SK-N-SH (cell line): ENCODE measurements around the gene MAD2L1. TPM values are rescaled to one million over a fixed set of nuclear protein-coding genes. Genes with fewer than 3 reads are reported as not detected.

Experiments used
- CTCF ChIA-PET: fragments of 300-600, 350-600 bp; formaldehyde crosslinking; extraction: SDS; loops from one replicate; lab custom pipeline; 2021; lab: Yijun Ruan, JAX
- POLR2A ChIA-PET: fragments of 350-600 bp; sonication (Branson Sonifier 250); formaldehyde crosslinking; extraction: SDS; loops from one replicate; lab custom pipeline; 2020; ENCODE audit warnings: antibody characterized with exemption, inconsistent platforms; lab: Yijun Ruan, JAX
- DNase-seq: peaks from one replicate; pipeline ENCODE4 v3.0.0; 2012
- H2AFZ ChIP-seq: fragments of 200-600 bp; sonication (generic); 2 replicates; pipeline ENCODE4 v1.8.1; 2016; ENCODE audit warnings: antibody characterized with exemption, mild to moderate bottlenecking, low read depth
- H3F3A ChIP-seq: fragments of 200-600 bp; sonication (generic); replicated peaks from 2 replicates; pipeline ENCODE3; 2016; ENCODE audit warnings: antibody characterized with exemption, mild to moderate bottlenecking; ENCODE audit not compliant: insufficient read depth
- H3K27ac ChIP-seq, 2 experiments: fragments of 200-500 bp in 1 of 2; fragments of 200-600 bp in 1 of 2; sonication (Bioruptor generic) in 1 of 2; sonication (generic), shearing (Covaris generic) in 1 of 2; 2 replicates each; pipeline versions ENCODE4 v1.5.1 to v1.6.1; 2014 to 2016; ENCODE audit warnings: low read depth in 2 of 2, inconsistent platforms in 1 of 2, low read length in 1 of 2, mild to moderate bottlenecking in 1 of 2, mixed read lengths in 1 of 2
- H3K27me3 ChIP-seq: fragments of 200-600 bp; sonication (generic), shearing (Covaris generic); 2 replicates; pipeline ENCODE4 v1.6.1; 2016; ENCODE audit warnings: mixed run types; ENCODE audit not compliant: insufficient read depth
- H3K36me3 ChIP-seq, 2 experiments: fragments of 200-500 bp in 1 of 2; fragments of 200-600 bp in 1 of 2; sonication (Bioruptor generic) in 1 of 2; sonication (generic) in 1 of 2; replicated peaks in 1 of 2; 2 replicates each; pipeline versions ENCODE3 to v1.5.1; 2014 to 2016; ENCODE audit warnings: low read length in 1 of 2, mild to moderate bottlenecking in 1 of 2; ENCODE audit not compliant: insufficient read depth in 2 of 2, control insufficient read depth in 1 of 2
- H3K4me1 ChIP-seq, 2 experiments: fragments of 200-500 bp in 1 of 2; fragments of 200-600 bp in 1 of 2; sonication (Bioruptor generic) in 1 of 2; sonication (generic), shearing (Covaris generic) in 1 of 2; 2 replicates each; pipeline versions ENCODE4 v1.5.1 to v1.6.1; 2014 to 2016; ENCODE audit warnings: low read depth in 1 of 2, low read length in 1 of 2, mixed run types in 1 of 2; ENCODE audit not compliant: insufficient read depth in 2 of 2, control insufficient read depth in 1 of 2
- H3K4me2 ChIP-seq: fragments of 200-600 bp; sonication (generic), shearing (Covaris generic); 2 replicates; pipeline ENCODE4 v1.6.1; 2017; ENCODE audit warnings: mixed run types
- H3K4me3 ChIP-seq, 2 experiments: fragments of 200-500 bp in 1 of 2; fragments of 200-600 bp in 1 of 2; sonication (Bioruptor generic) in 1 of 2; sonication (generic), shearing (Covaris generic) in 1 of 2; 2 replicates each; pipeline versions ENCODE4 v1.5.1 to v1.8.1; 2014 to 2016; ENCODE audit warnings: low read depth in 2 of 2, inconsistent platforms in 1 of 2, low read length in 1 of 2, mild to moderate bottlenecking in 1 of 2, mixed read lengths in 1 of 2, moderate library complexity in 1 of 2
- H3K79me2 ChIP-seq: fragments of 200-600 bp; sonication (generic); 2 replicates; pipeline ENCODE4 v1.8.1; 2017; ENCODE audit warnings: mild to moderate bottlenecking; ENCODE audit not compliant: insufficient read depth
- H3K9ac ChIP-seq: fragments of 200-600 bp; sonication (generic); 2 replicates; pipeline ENCODE4 v1.6.1; 2017; ENCODE audit warnings: mixed run types
- H3K9me2 ChIP-seq: fragments of 200-600 bp; sonication (generic); 2 replicates; pipeline ENCODE4 v1.6.1; 2017; ENCODE audit warnings: mixed run types
- H3K9me3 ChIP-seq: fragments of 200-600 bp; sonication (generic); 2 replicates; pipeline ENCODE4 v1.6.1; 2017; ENCODE audit warnings: mixed run types, mild to moderate bottlenecking, moderate library complexity
- H4K20me1 ChIP-seq: fragments of 200-600 bp; sonication (generic); 2 replicates; pipeline ENCODE4 v1.6.1; 2017; ENCODE audit warnings: mild to moderate bottlenecking, mixed run types; ENCODE audit not compliant: insufficient read depth
- CHD2 ChIP-seq: fragments of 150-350 bp; IDR thresholded peaks from 2 replicates; pipeline ENCODE4 v1.6.1; 2018; ENCODE audit warnings: low read length; ENCODE audit not compliant: partially characterized antibody
- EP300 ChIP-seq, 2 experiments: IDR thresholded peaks; 2 replicates each; pipeline versions ENCODE4 v1.4.0 to v1.6.1; 2012; ENCODE audit warnings: borderline replicate concordance in 1 of 2, low read depth in 1 of 2, low read length in 1 of 2
- EZH2phosphoT487 ChIP-seq: fragments of 200-600 bp; sonication (generic); IDR thresholded peaks from 2 replicates; pipeline ENCODE4 v1.6.1; 2017; ENCODE audit warnings: low read depth, mixed run types, mild to moderate bottlenecking, antibody characterized with exemption, moderate library complexity, borderline replicate concordance
- FOSL2 ChIP-seq: IDR thresholded peaks from 2 replicates; pipeline ENCODE4 v1.4.0; 2012; ENCODE audit warnings: low read depth, mild to moderate bottlenecking, moderate library complexity, borderline replicate concordance
- JUND ChIP-seq: IDR thresholded peaks from 2 replicates; pipeline ENCODE4 v1.4.0; 2012
- NFIC ChIP-seq: IDR thresholded peaks from 2 replicates; pipeline ENCODE4 v1.4.0; 2012; ENCODE audit warnings: borderline replicate concordance
- POLR2AphosphoS5 ChIP-seq: IDR thresholded peaks from 2 replicates; pipeline ENCODE4 v1.6.1; 2012; ENCODE audit warnings: low read depth, low read length
- RAD21 ChIP-seq: IDR thresholded peaks from 2 replicates; pipeline ENCODE4 v1.6.1; 2012; ENCODE audit warnings: mild to moderate bottlenecking, low read length
- RXRA ChIP-seq: IDR thresholded peaks from 2 replicates; pipeline ENCODE4 v1.4.0; 2012; ENCODE audit warnings: low read depth, mild to moderate bottlenecking, borderline replicate concordance
- SIN3A ChIP-seq: IDR thresholded peaks from 2 replicates; pipeline ENCODE4 v1.6.1; 2012; ENCODE audit warnings: low read depth, mild to moderate bottlenecking, low read length, moderate library complexity, borderline replicate concordance
- SMC3 ChIP-seq: IDR thresholded peaks from 2 replicates; pipeline ENCODE4 v1.6.1; 2012; ENCODE audit warnings: low read depth, low read length, improper control_type of control experiment
- TCF12 ChIP-seq: IDR thresholded peaks from 2 replicates; pipeline ENCODE4 v1.4.0; 2012
- TEAD4 ChIP-seq: IDR thresholded peaks from 2 replicates; pipeline ENCODE4 v1.4.0; 2012; ENCODE audit warnings: mild to moderate bottlenecking, borderline replicate concordance; ENCODE audit not compliant: insufficient read depth
- YY1 ChIP-seq: IDR thresholded peaks from 2 replicates; pipeline ENCODE4 v1.4.0; 2012; ENCODE audit warnings: low read depth, mild to moderate bottlenecking
- WGBS: methylation state at CpG from one replicate; pipeline ENCODE4 v1.1.6; 2017; ENCODE audit warnings: low lambda C conversion rate; 5-methylcytosine and 5-hydroxymethylcytosine counted together
- polyA plus RNA-seq, 3 experiments: library from polyadenylated mRNA; depleted of rRNA; stranded (reverse); fragments of >200 nt; gene quantifications; 2 replicates each; pipeline ENCODE4 v1.2.3, GENCODE V29; 2012
- TF ChIP-seq, protein P1 (sequence below): IDR thresholded peaks from 2 replicates; pipeline ENCODE4; 2012
- TF ChIP-seq, protein P2 (sequence below): IDR thresholded peaks from 2 replicates; pipeline ENCODE4 v1.4.0; 2012; ENCODE audit warnings: low read depth, borderline replicate concordance
- TF ChIP-seq, protein P3 (sequence below): IDR thresholded peaks from 2 replicates; pipeline ENCODE4 v1.4.0; 2012; ENCODE audit warnings: low read depth, borderline replicate concordance
- TF ChIP-seq, protein P4 (sequence below): fragments of 200-600 bp; sonication (generic); IDR thresholded peaks from 2 replicates; pipeline ENCODE4 v1.6.1; 2017; ENCODE audit warnings: antibody characterized with exemption, mild to moderate bottlenecking, moderate library complexity

The MAD2L1 gene
- polyA plus RNA-seq, 1 of the 3 experiments (the other 2 are of a cell fraction) = 37.4 TPM

DNA sequence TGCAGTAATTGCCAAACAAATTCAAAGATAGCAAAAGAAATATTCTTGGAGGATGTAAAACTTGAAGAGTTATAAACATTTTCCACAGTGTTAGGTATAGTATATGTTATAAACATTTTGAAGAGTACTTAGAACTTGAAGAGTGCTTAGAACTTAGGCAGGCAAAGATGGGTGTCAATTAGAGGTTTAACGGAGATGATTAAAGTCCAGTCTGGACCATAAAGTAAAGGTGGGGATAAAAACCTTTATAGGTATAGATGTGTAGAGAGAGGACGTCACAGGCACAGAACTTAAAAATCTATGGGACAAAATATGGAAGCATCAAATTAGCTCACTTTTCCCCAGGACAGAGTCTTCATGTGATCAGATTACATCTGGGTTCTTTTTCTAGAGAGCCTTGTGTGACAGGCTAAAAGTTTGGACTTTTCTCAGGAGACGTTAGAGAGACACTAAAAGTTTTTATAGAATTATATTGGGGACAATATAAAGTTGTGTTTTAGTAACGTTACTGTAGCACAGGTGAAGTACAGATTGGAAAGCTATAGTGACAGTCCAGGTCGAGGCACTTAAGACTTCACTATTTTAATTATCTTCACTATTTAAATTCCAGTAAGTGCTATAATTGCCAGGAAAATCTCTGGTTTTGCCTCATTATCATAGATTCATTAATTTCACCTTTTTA lies 13.3 kb upstream of the MAD2L1 start:
- H3K79me2 ChIP-seq = no peaks in the 10 kb centered on the region
- peaks cover 7% of the 10 kb centered on the region for H3F3A ChIP-seq
- H3K36me3 ChIP-seq = no peaks in the 10 kb centered on the region
- H3K4me1 ChIP-seq = peaks cover 0 to 7% of the 10 kb centered on the region in 2 experiments; a peak in 1 of 4 replicates
- no peak overlapping the region for H3K27ac ChIP-seq
- no peak overlapping the region for H3K4me3 ChIP-seq
- no peak for DNase-seq
- no peak overlapping the region for H3K9ac ChIP-seq
- H3K9me3 ChIP-seq = no peaks in the 10 kb centered on the region
- H3K27me3 ChIP-seq = no peaks in the 10 kb centered on the region
- ChIA-PET POLR2A (no interaction called here), CTCF (interaction anchor here (1.9 kb wide), 1 partner anchor 9 kb away, joined by 7 read pairs; no protein-coding TSS in a partner anchor)
- 79% methylated on average over 5 of the region's 5 CpGs for WGBS
- no peaks in the 10 kb centered on the region for H3K9me2 ChIP-seq
- no peak overlapping the region for H3K4me2 ChIP-seq
- H4K20me1 ChIP-seq = no peaks in the 10 kb centered on the region
- H2AFZ ChIP-seq = no peak overlapping the region
- no peak for TF ChIP-seq SIN3A
- no peak for TF ChIP-seq JUND
- TF ChIP-seq POLR2AphosphoS5 = no peak
- TF ChIP-seq SMC3 = no peak
- TF ChIP-seq NFIC = no peak
- TF ChIP-seq YY1 = no peak
- no peak for TF ChIP-seq EZH2phosphoT487
- TF ChIP-seq, protein P1, sequence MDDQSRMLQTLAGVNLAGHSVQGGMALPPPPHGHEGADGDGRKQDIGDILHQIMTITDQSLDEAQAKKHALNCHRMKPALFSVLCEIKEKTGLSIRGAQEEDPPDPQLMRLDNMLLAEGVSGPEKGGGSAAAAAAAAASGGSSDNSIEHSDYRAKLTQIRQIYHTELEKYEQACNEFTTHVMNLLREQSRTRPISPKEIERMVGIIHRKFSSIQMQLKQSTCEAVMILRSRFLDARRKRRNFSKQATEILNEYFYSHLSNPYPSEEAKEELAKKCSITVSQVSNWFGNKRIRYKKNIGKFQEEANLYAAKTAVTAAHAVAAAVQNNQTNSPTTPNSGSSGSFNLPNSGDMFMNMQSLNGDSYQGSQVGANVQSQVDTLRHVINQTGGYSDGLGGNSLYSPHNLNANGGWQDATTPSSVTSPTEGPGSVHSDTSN = no peak
- no peak for TF ChIP-seq RAD21
- TF ChIP-seq EP300 (IDR thresholded peaks at IDR 0.05; ENCODE audit: borderline replicate concordance in 1 of 2, low read depth in 1 of 2, low read length in 1 of 2) = no peak
- TF ChIP-seq, protein P2, sequence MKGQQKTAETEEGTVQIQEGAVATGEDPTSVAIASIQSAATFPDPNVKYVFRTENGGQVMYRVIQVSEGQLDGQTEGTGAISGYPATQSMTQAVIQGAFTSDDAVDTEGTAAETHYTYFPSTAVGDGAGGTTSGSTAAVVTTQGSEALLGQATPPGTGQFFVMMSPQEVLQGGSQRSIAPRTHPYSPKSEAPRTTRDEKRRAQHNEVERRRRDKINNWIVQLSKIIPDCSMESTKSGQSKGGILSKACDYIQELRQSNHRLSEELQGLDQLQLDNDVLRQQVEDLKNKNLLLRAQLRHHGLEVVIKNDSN = no peak
- no peak for TF ChIP-seq CHD2
- TF ChIP-seq TEAD4 = no peak
- TF ChIP-seq RXRA = no peak
- TF ChIP-seq FOSL2 = no peak
- TF ChIP-seq, protein P3, sequence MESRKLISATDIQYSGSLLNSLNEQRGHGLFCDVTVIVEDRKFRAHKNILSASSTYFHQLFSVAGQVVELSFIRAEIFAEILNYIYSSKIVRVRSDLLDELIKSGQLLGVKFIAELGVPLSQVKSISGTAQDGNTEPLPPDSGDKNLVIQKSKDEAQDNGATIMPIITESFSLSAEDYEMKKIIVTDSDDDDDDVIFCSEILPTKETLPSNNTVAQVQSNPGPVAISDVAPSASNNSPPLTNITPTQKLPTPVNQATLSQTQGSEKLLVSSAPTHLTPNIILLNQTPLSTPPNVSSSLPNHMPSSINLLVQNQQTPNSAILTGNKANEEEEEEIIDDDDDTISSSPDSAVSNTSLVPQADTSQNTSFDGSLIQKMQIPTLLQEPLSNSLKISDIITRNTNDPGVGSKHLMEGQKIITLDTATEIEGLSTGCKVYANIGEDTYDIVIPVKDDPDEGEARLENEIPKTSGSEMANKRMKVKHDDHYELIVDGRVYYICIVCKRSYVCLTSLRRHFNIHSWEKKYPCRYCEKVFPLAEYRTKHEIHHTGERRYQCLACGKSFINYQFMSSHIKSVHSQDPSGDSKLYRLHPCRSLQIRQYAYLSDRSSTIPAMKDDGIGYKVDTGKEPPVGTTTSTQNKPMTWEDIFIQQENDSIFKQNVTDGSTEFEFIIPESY = no peak
- TF ChIP-seq, protein P4, sequence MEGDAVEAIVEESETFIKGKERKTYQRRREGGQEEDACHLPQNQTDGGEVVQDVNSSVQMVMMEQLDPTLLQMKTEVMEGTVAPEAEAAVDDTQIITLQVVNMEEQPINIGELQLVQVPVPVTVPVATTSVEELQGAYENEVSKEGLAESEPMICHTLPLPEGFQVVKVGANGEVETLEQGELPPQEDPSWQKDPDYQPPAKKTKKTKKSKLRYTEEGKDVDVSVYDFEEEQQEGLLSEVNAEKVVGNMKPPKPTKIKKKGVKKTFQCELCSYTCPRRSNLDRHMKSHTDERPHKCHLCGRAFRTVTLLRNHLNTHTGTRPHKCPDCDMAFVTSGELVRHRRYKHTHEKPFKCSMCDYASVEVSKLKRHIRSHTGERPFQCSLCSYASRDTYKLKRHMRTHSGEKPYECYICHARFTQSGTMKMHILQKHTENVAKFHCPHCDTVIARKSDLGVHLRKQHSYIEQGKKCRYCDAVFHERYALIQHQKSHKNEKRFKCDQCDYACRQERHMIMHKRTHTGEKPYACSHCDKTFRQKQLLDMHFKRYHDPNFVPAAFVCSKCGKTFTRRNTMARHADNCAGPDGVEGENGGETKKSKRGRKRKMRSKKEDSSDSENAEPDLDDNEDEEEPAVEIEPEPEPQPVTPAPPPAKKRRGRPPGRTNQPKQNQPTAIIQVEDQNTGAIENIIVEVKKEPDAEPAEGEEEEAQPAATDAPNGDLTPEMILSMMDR = no peak
- TF ChIP-seq TCF12 = no peak
